Measurements from ENCODE around the gene GOLIM4. TPM values are rescaled to one million over a fixed set of nuclear protein-coding genes. Genes with fewer than 3 reads are reported as not detected.

GOLIM4 gene
- total RNA-seq, 1 experiment from 2014 or later = 12.2 TPM

DNA sequence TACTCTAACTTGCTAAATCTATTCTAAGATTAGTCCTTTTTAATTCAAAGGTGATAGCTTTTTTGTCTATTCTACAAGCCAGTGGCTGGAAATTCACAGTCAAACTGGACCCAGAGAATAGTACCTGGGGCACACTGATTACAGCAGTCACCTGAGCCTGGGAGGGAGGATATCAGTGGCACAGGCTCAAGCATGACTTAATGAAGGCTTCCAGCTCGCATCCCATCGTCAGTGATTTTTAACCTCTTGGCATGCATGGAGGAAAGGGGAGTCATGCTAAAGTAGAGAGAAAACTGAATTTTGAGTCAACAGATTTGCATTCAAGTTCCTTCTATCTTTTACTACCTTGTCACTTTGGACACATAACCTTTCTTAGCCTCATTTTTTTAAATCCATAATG is 24.8 kb downstream of the GOLIM4 start:
- Histone ChIP-seq H3K9me3 (ENCODE audit: low read depth, low read length, poor library complexity, severe bottlenecking) (no peaks in the 10 kb centered on the region), H3K27ac (ENCODE audit: low read depth, low read length, poor library complexity, severe bottlenecking) (no peak overlapping the region)

GRCh38 chr3:168068346-168068745 is 27.4 kb downstream of the GOLIM4 start:
- no peak for TF ChIP-seq EZH2 (IDR thresholded peaks at IDR 0.05; ENCODE audit: borderline replicate concordance, low read depth, low read length, poor library complexity, severe bottlenecking)
- TF ChIP-seq, protein P1, sequence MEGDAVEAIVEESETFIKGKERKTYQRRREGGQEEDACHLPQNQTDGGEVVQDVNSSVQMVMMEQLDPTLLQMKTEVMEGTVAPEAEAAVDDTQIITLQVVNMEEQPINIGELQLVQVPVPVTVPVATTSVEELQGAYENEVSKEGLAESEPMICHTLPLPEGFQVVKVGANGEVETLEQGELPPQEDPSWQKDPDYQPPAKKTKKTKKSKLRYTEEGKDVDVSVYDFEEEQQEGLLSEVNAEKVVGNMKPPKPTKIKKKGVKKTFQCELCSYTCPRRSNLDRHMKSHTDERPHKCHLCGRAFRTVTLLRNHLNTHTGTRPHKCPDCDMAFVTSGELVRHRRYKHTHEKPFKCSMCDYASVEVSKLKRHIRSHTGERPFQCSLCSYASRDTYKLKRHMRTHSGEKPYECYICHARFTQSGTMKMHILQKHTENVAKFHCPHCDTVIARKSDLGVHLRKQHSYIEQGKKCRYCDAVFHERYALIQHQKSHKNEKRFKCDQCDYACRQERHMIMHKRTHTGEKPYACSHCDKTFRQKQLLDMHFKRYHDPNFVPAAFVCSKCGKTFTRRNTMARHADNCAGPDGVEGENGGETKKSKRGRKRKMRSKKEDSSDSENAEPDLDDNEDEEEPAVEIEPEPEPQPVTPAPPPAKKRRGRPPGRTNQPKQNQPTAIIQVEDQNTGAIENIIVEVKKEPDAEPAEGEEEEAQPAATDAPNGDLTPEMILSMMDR (conservative IDR thresholded peaks at IDR 0.05; ENCODE audit: low read depth, low read length) = no peak
- intact Hi-C loops (cut with micrococcal nuclease; ENCODE audit: unreplicated experiment) = no loop called here
- no TSS peak for BruUV-seq (replicated peaks)

More for the DNA sequence above, 24.8 kb downstream of the GOLIM4 start:
- Histone ChIP-seq H3K4me3 (ENCODE audit: low read depth, low read length, poor library complexity, severe bottlenecking) (no peak overlapping the region), H3K4me1 (ENCODE audit: insufficient read depth, low read length, poor library complexity, severe bottlenecking) (no peaks in the 10 kb centered on the region), H3K36me3 (ENCODE audit: insufficient read depth, low read length, poor library complexity, severe bottlenecking) (no peaks in the 10 kb centered on the region), H3K27me3 (replicated peaks; ENCODE audit: insufficient read depth, low read depth, low read length, poor library complexity) (no peaks in the 10 kb centered on the region)
- POLR2A ChIA-PET (ENCODE audit: low non-redundant PET) = no interaction called here
- CTCF ChIA-PET = no interaction called here
- BruUV-seq (replicated peaks) = no TSS peak
- intact Hi-C loops (cut with micrococcal nuclease; ENCODE audit: unreplicated experiment) = no loop called here
- DNase-seq (ENCODE audit: low spot score) = no peak
- TF ChIP-seq, protein P1 (conservative IDR thresholded peaks at IDR 0.05; ENCODE audit: low read depth, low read length) = no peak
- TF ChIP-seq EZH2 (IDR thresholded peaks at IDR 0.05; ENCODE audit: borderline replicate concordance, low read depth, low read length, poor library complexity, severe bottlenecking) = no peak

DNA sequence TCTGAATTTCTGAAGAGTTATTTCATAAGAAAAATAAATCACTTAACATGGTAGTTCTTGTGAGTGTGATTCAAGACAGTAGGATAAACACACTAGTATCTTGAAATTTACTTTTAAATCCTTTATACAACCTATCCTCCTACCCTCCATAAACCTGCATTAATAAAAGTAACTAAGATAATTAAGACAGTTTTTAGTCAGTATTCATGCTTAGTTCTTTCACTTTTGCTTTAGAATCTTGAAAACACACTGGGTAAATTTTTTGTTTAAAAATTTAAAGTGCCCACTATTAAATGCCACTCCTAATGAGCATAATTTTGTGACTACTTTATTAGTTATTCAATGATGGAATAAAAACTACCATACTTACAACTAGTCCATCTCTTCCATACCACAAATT is 28.8 kb downstream of the GOLIM4 start:
- POLR2A ChIA-PET (ENCODE audit: low non-redundant PET) = interaction anchor here (0.6 kb wide), 1 partner anchor 638 kb away, joined by 3 read pairs; no protein-coding TSS in a partner anchor
- no peak for DNase-seq (ENCODE audit: low spot score)
- Histone ChIP-seq H3K9me3 (ENCODE audit: low read depth, low read length, poor library complexity, severe bottlenecking) (no peaks in the 10 kb centered on the region), H3K27me3 (replicated peaks; ENCODE audit: insufficient read depth, low read depth, low read length, poor library complexity) (no peaks in the 10 kb centered on the region), H3K4me1 (ENCODE audit: insufficient read depth, low read length, poor library complexity, severe bottlenecking) (no peaks in the 10 kb centered on the region), H3K27ac (ENCODE audit: low read depth, low read length, poor library complexity, severe bottlenecking) (no peak overlapping the region), H3K36me3 (ENCODE audit: insufficient read depth, low read length, poor library complexity, severe bottlenecking) (no peaks in the 10 kb centered on the region), H3K4me3 (ENCODE audit: low read depth, low read length, poor library complexity, severe bottlenecking) (no peak overlapping the region)
- TF ChIP-seq, protein P1 (conservative IDR thresholded peaks at IDR 0.05; ENCODE audit: low read depth, low read length) = no peak
- TF ChIP-seq EZH2 (IDR thresholded peaks at IDR 0.05; ENCODE audit: borderline replicate concordance, low read depth, low read length, poor library complexity, severe bottlenecking) = no peak
- intact Hi-C loops (cut with micrococcal nuclease; ENCODE audit: unreplicated experiment) = no loop called here
- CTCF ChIA-PET = no interaction called here
- no TSS peak for BruUV-seq (replicated peaks)

More at GRCh38 chr3:168068346-168068745, 27.4 kb downstream of the GOLIM4 start:
- no peaks in the 10 kb centered on the region for H3K9me3 ChIP-seq (ENCODE audit: low read depth, low read length, poor library complexity, severe bottlenecking)
- H3K4me1 ChIP-seq (ENCODE audit: insufficient read depth, low read length, poor library complexity, severe bottlenecking) = no peaks in the 10 kb centered on the region
- no peak overlapping the region for H3K27ac ChIP-seq (ENCODE audit: low read depth, low read length, poor library complexity, severe bottlenecking)
- H3K4me3 ChIP-seq (ENCODE audit: low read depth, low read length, poor library complexity, severe bottlenecking) = no peak overlapping the region
- CTCF ChIA-PET = no interaction called here
- no peak for DNase-seq (ENCODE audit: low spot score)
- POLR2A ChIA-PET (ENCODE audit: low non-redundant PET) = no interaction called here
- no peaks in the 10 kb centered on the region for H3K36me3 ChIP-seq (ENCODE audit: insufficient read depth, low read length, poor library complexity, severe bottlenecking)
- H3K27me3 ChIP-seq (replicated peaks; ENCODE audit: insufficient read depth, low read depth, low read length, poor library complexity) = no peaks in the 10 kb centered on the region

All from A673 (cell line).